K562 (cell line): ENCODE data around the gene LRP3. TPM values are rescaled to one million over a fixed set of nuclear protein-coding genes. Genes with fewer than 3 reads are reported as not detected.

Experiments
- ATAC-seq: fragments of 200-7000 bp; cut with Tn5 transposase; 3 replicates; pipeline ENCODE4 v1.9.1; 2020; ENCODE audit warnings: moderate library complexity
- BruUV-seq: library from RNA; stranded (reverse); fragments of 400-500 nt; replicated peaks from 2 replicates; lab custom pipeline; 2021; lab: Mats Ljungman, UMichigan
- CTCF ChIA-PET: fragments of 300-600 bp; formaldehyde crosslinking; extraction: SDS; loops from one replicate; lab custom pipeline; 2021; ENCODE audit warnings: low intra/inter-chr PET ratio; lab: Yijun Ruan, JAX
- POLR2A ChIA-PET: fragments of 300-600, 350-650 bp; sonication (Branson Sonifier 250); formaldehyde crosslinking; extraction: SDS; loops from one replicate; lab custom pipeline; 2021; ENCODE audit warnings: antibody characterized with exemption, inconsistent platforms; lab: Yijun Ruan, JAX
- DNase-seq, 4 experiments: peaks; one replicate each; pipeline versions ENCODE4 v3.0.0 to v3.0.0-alpha.2; 2011 to 2018; ENCODE audit warnings: low spot score in 3 of 4, mixed read lengths in 3 of 4; ENCODE audit errors: extremely low read depth in 1 of 4
- FAIRE-seq: peaks from 2 replicates; lab custom pipeline; 2011; peaks lifted over from hg19 to GRCh38; lab: Jason Lieb, UNC
- H2AFZ ChIP-seq: 2 replicates; pipeline ENCODE4 v1.6.0; 2011; ENCODE audit warnings: low read depth, low read length, control low read depth, inconsistent platforms
- H3K27ac ChIP-seq: fragments of 200-600 bp; 3 replicates; pipeline ENCODE4 v1.8.0; 2011; ENCODE audit warnings: low read depth, mild to moderate bottlenecking, control low read depth, inconsistent platforms, low read length, moderate library complexity, mixed read lengths; ENCODE audit errors: extremely low read depth
- H3K27me3 ChIP-seq, 2 experiments: fragments of 300-600 bp in 1 of 2; 2 replicates in 1 of 2; 3 replicates in 1 of 2; pipeline versions ENCODE4 v1.6.0 to v1.8.0; 2011; ENCODE audit warnings: inconsistent platforms in 2 of 2, low read length in 2 of 2, mild to moderate bottlenecking in 1 of 2, mixed read lengths in 1 of 2, moderate library complexity in 1 of 2; ENCODE audit not compliant: control insufficient read depth in 2 of 2, insufficient read depth in 2 of 2
- H3K36me3 ChIP-seq: fragments of 300-600 bp; 3 replicates; pipeline ENCODE4 v1.8.0; 2011; ENCODE audit warnings: mild to moderate bottlenecking, low read length, inconsistent platforms; ENCODE audit not compliant: control insufficient read depth, insufficient read depth
- H3K4me1 ChIP-seq, 2 experiments: fragments of 200-600 bp in 1 of 2; replicated peaks in 1 of 2; 2 replicates in 1 of 2; 3 replicates in 1 of 2; pipeline versions ENCODE4 v1.5.1 to v1.8.0; 2011; ENCODE audit warnings: inconsistent platforms in 2 of 2, low read length in 2 of 2, mild to moderate bottlenecking in 1 of 2, mixed read lengths in 1 of 2, moderate library complexity in 1 of 2; ENCODE audit not compliant: control insufficient read depth in 2 of 2, insufficient read depth in 2 of 2
- H3K4me2 ChIP-seq: 2 replicates; pipeline ENCODE4 v1.6.1; 2011; ENCODE audit warnings: low read length, control low read depth, inconsistent platforms, mixed read lengths; ENCODE audit not compliant: insufficient read depth
- H3K4me3 ChIP-seq: fragments of 200-600 bp; sonication (generic), shearing (Covaris generic); 2 replicates; pipeline ENCODE4 v1.5.1; 2016; ENCODE audit warnings: control low read depth, inconsistent platforms
- H3K79me2 ChIP-seq: fragments of 200-600 bp; 3 replicates; pipeline ENCODE4 v1.8.0; 2011; ENCODE audit warnings: low read length, inconsistent platforms; ENCODE audit not compliant: control insufficient read depth, insufficient read depth
- H3K9ac ChIP-seq, 2 experiments: 2 replicates each; pipeline versions ENCODE4 v1.6.0 to v1.6.1; 2011; ENCODE audit warnings: low read depth in 2 of 2, low read length in 2 of 2, control low read depth in 1 of 2, inconsistent platforms in 1 of 2, mild to moderate bottlenecking in 1 of 2, mixed read lengths in 1 of 2; ENCODE audit not compliant: insufficient read depth in 1 of 2
- H3K9me1 ChIP-seq: one replicate; pipeline ENCODE4 v1.6.0; 2011; ENCODE audit warnings: inconsistent platforms, mild to moderate bottlenecking, low read length, moderate library complexity; ENCODE audit not compliant: control insufficient read depth, insufficient read depth
- H3K9me3 ChIP-seq: replicated peaks from 2 replicates; pipeline ENCODE4 v1.5.1; 2011; ENCODE audit warnings: low read depth, low read length, inconsistent platforms; ENCODE audit not compliant: control insufficient read depth, insufficient read depth
- H4K20me1 ChIP-seq: replicated peaks from 2 replicates; pipeline ENCODE4 v1.6.1; 2011; ENCODE audit warnings: low read length, inconsistent platforms, mixed read lengths; ENCODE audit not compliant: control insufficient read depth, insufficient read depth
- BRCA1 ChIP-seq, 2 experiments: fragments of 450-650 bp in 1 of 2; sonication (generic) in 1 of 2; formaldehyde crosslinking in 1 of 2; IDR thresholded peaks; 2 replicates each; pipeline versions ENCODE4 v1.5.0 to v1.6.1; 2017 to 2020; ENCODE audit warnings: mild to moderate bottlenecking in 1 of 2, missing genetic modification reagents in 1 of 2
- FIP1L1 ChIP-seq: fragments of 200-400 bp; formaldehyde crosslinking; IDR thresholded peaks from 2 replicates; pipeline ENCODE4 v1.6.1; 2018; ENCODE audit warnings: mild to moderate bottlenecking, low read depth, low read length; ENCODE audit not compliant: poor library complexity, severe bottlenecking
- GTF2E2 ChIP-seq: fragments of 200-800 bp; sonication (Bioruptor generic); IDR thresholded peaks from 2 replicates; pipeline ENCODE4 v1.6.1; 2016; ENCODE audit warnings: missing genetic modification characterization, missing compliant biosample characterization
- HDAC8 ChIP-seq: fragments of 450-650 bp; IDR thresholded peaks from 2 replicates; pipeline ENCODE4 v1.6.1; 2016; ENCODE audit warnings: mild to moderate bottlenecking, missing genetic modification characterization, moderate library complexity, missing compliant biosample characterization
- HNRNPK ChIP-seq: fragments of 200-400 bp; formaldehyde crosslinking; IDR thresholded peaks from one replicate; pipeline ENCODE4 v1.6.1; 2018; ENCODE audit warnings: mild to moderate bottlenecking, low read depth, low read length; ENCODE audit not compliant: poor library complexity, severe bottlenecking
- HSF4 ChIP-seq: fragments of 250-450 bp; sonication (Bioruptor Pico); IDR thresholded peaks from 2 replicates; pipeline ENCODE4 v2.1.2; 2022; ENCODE audit warnings: mild to moderate bottlenecking, moderate library complexity, borderline replicate concordance
- MBD1 ChIP-seq: fragments of 250-450 bp; sonication (Bioruptor Pico); IDR thresholded peaks from 2 replicates; pipeline ENCODE4 v1.8.0; 2022; ENCODE audit warnings: inconsistent platforms
- POLR2H ChIP-seq: IDR thresholded peaks from 2 replicates; pipeline ENCODE4 v1.6.1; 2016; ENCODE audit warnings: missing genetic modification characterization, low read depth, mild to moderate bottlenecking, control low read depth, missing compliant biosample characterization, moderate library complexity
- RFX1 ChIP-seq: fragments of 450-650 bp; IDR thresholded peaks from 2 replicates; pipeline ENCODE4 v1.6.1; 2016; ENCODE audit warnings: mild to moderate bottlenecking, moderate library complexity
- SAFB ChIP-seq: fragments of 200-400 bp; formaldehyde crosslinking; IDR thresholded peaks from 2 replicates; pipeline ENCODE4 v1.6.1; 2017; ENCODE audit warnings: low read depth, low read length, borderline replicate concordance
- SMC3 ChIP-seq: conservative IDR thresholded peaks from 2 replicates; pipeline ENCODE4 v1.6.1; 2011; ENCODE audit warnings: low read depth, low read length, improper control_type of control experiment; ENCODE audit not compliant: insufficient read depth
- TCF3 ChIP-seq: sonication (generic); formaldehyde crosslinking; IDR thresholded peaks from 2 replicates; pipeline ENCODE4 v1.4.0; 2020; ENCODE audit warnings: mild to moderate bottlenecking, missing genetic modification reagents
- THRB ChIP-seq: fragments of 450-650 bp; formaldehyde crosslinking; conservative IDR thresholded peaks from 2 replicates; pipeline ENCODE4 v1.4.0; 2022; ENCODE audit warnings: mild to moderate bottlenecking, missing genetic modification characterization
- ZFP1 ChIP-seq: fragments of 450-650 bp; formaldehyde crosslinking; IDR thresholded peaks from 2 replicates; pipeline ENCODE4 v1.4.0; 2020; ENCODE audit warnings: mild to moderate bottlenecking, mixed read lengths
- ZKSCAN8 ChIP-seq: fragments of 200-800 bp; sonication (Bioruptor generic); IDR thresholded peaks from 2 replicates; pipeline ENCODE4 v1.6.1; 2016; ENCODE audit warnings: missing genetic modification characterization, missing compliant biosample characterization
- ZNF696 ChIP-seq: fragments of 250-450 bp; sonication (Bioruptor Pico); conservative IDR thresholded peaks from 2 replicates; pipeline ENCODE4 v1.4.0; 2020; ENCODE audit warnings: mild to moderate bottlenecking, moderate library complexity
- WGBS: fragments of 100-300 bp; shearing (Covaris generic); methylation state at CpG from one replicate; pipeline ENCODE4 v1.1.6; 2016; ENCODE audit warnings: low coverage, mixed read lengths; ENCODE audit not compliant: insufficient coverage; ENCODE audit errors: missing lambda C conversion rate; 5-methylcytosine and 5-hydroxymethylcytosine counted together
- in situ Hi-C: fragments of 300-500 bp; cut with MboI; formaldehyde crosslinking; loops from 4 replicates; pipeline ENCODE4 v1.15.0; 2018; ENCODE audit warnings: inconsistent platforms, mixed read lengths
- intact Hi-C: fragments of 100-400 bp; cut with micrococcal nuclease; formaldehyde crosslinking; loops from 2 replicates; pipeline ENCODE4 v1.14.2; 2022
- polyA plus RNA-seq, 8 experiments: library from polyadenylated mRNA; depleted of rRNA in 4 of 8; stranded (reverse) in 5 of 8; unstranded in 3 of 8; fragments of >200 nt; fragmentation: Nextera tagmentation in 2 of 8; fragmentation: Illumina TruSeq in 1 of 8; extraction: Ambion mirVana in 2 of 8; extraction: Trizol in 1 of 8; gene quantifications; 2 replicates each; pipeline versions ENCODE4 v1.2.1 to v1.2.3, GENCODE V29; 2011 to 2014; ENCODE audit warnings: inconsistent platforms in 1 of 8, missing spikeins in 1 of 8
- total RNA-seq, 7 experiments: library from RNA; depleted of rRNA in 6 of 7; stranded (reverse); fragments of >200 nt in 6 of 7; fragmentation: Illumina TruSeq in 2 of 7; extraction: Trizol in 2 of 7; gene quantifications; 2 replicates each; pipeline versions ENCODE4 v1.2.1 to v1.2.3, GENCODE V29; 2011 to 2021; ENCODE audit warnings: low replicate concordance in 1 of 7

Gene LRP3
- total and polyA plus RNA-seq, 9 of the 15 experiments (the other 6 are each of a cell fraction or from before 2014, with no cell fraction given): 0.29 TPM; not detected in 8

GRCh38 chr19:33233056-33233873, 39.1 kb downstream of the LRP3 start (continued):
- TF ChIP-seq THRB (CRISPR knock-in tag) (no peak), POLR2H (tag) (no peak), BRCA1 (IDR thresholded peaks at IDR 0.05) (no peak), BRCA1 (CRISPR knock-in tag; IDR thresholded peaks at IDR 0.05) (no peak), TCF3 (CRISPR knock-in tag) (no peak), HDAC8 (tag) (no peak), HNRNPK (no peak), ZFP1 (CRISPR knock-in tag) (no peak)

- Histone ChIP-seq H3K9ac (no peak overlapping the region), H4K20me1 (peaks cover 15% of the 10 kb centered on the region), H2AFZ (no peak overlapping the region), H3K9me3 (no peaks in the 10 kb centered on the region; the same call in 1 of the 2 replicates), H3K27me3 (peaks cover 2 to 37% of the 10 kb centered on the region in 2 experiments; a peak in 3 of 5 replicates), H3K4me1 (peaks cover 0 to 9% of the 10 kb centered on the region in 2 experiments; a peak in 2 of 5 replicates), H3K79me2 (no peaks in the 10 kb centered on the region), H3K9me1 (no peaks in the 10 kb centered on the region), H3K4me3 (no peak overlapping the region), H3K4me2 (no peak overlapping the region), H3K36me3 (no peaks in the 10 kb centered on the region), H3K27ac (no peak overlapping the region)
- BruUV-seq: no TSS peak
- intact Hi-C loops (no loop called here), in situ Hi-C loops (no loop called here)
- ChIA-PET CTCF (interaction anchor here (1.3 kb wide), 1 partner anchor 173 kb away, joined by 7 read pairs; no protein-coding TSS in a partner anchor), POLR2A (no interaction called here)
- no peak for TF ChIP-seq FIP1L1
- TF ChIP-seq ZKSCAN8 (CRISPR knock-in tag): no peak
- no peak for TF ChIP-seq ZNF696 (CRISPR knock-in tag)
- TF ChIP-seq SMC3: no peak
- no peak for TF ChIP-seq RFX1
- no peak for TF ChIP-seq MBD1
- no peak for TF ChIP-seq GTF2E2
- TF ChIP-seq SAFB: no peak
- TF ChIP-seq HSF4 (CRISPR knock-in tag): no peak
- ATAC-seq (no peak), FAIRE-seq (no peak), DNase-seq (no peak)
- WGBS: 3% methylated on average over 7 of the region's 8 CpGs
Measured at GRCh38 chr19:33234092-33234491, 40.0 kb downstream of the LRP3 start.
